GM23338 (cell line): ENCODE results near the gene ADAMTSL2. TPM values are rescaled to one million over a fixed set of nuclear protein-coding genes. Genes with fewer than 3 reads are reported as not detected.
A peak's percentile ranks its signal among the peaks of the same experiment; 100 is the strongest.

Source experiments
- ATAC-seq: fragments of 200-7000 bp; cut with Tn5 transposase; 3 replicates; pipeline ENCODE4 v1.9.1; 2020
- DNase-seq: peaks from one replicate; pipeline ENCODE4 v3.0.0-alpha.2; 2015; ENCODE audit warnings: low spot score
- H2AFZ ChIP-seq: fragments of 200-600 bp; sonication (generic); 2 replicates; pipeline ENCODE4 v1.8.0; 2016; ENCODE audit warnings: antibody characterized with exemption, mild to moderate bottlenecking, moderate library complexity
- H3F3A ChIP-seq: fragments of 200-600 bp; sonication (generic); replicated peaks from 2 replicates; pipeline ENCODE4 v1.8.0; 2017; ENCODE audit warnings: antibody characterized with exemption, mixed run types, low read depth
- H3K27ac ChIP-seq: fragments of 200-600 bp; sonication (generic); 2 replicates; pipeline ENCODE4 v1.6.1; 2016; ENCODE audit warnings: low read depth
- H3K27me3 ChIP-seq: fragments of 200-600 bp; sonication (generic); 2 replicates; pipeline ENCODE4 v1.8.0; 2016; ENCODE audit warnings: mild to moderate bottlenecking, mixed run types, moderate library complexity; ENCODE audit not compliant: insufficient read depth
- H3K36me3 ChIP-seq: fragments of 200-600 bp; sonication (generic); 2 replicates; pipeline ENCODE4 v1.8.0; 2016; ENCODE audit warnings: mild to moderate bottlenecking; ENCODE audit not compliant: insufficient read depth
- H3K4me1 ChIP-seq: fragments of 200-600 bp; sonication (generic); 2 replicates; pipeline ENCODE4 v1.8.0; 2016; ENCODE audit warnings: mild to moderate bottlenecking, moderate library complexity; ENCODE audit not compliant: insufficient read depth
- H3K4me2 ChIP-seq: fragments of 200-600 bp; sonication (generic); 2 replicates; pipeline ENCODE4 v1.7.1; 2017; ENCODE audit warnings: mixed run types
- H3K4me3 ChIP-seq: fragments of 200-600 bp; sonication (generic); 2 replicates; pipeline ENCODE4 v1.6.1; 2016; ENCODE audit warnings: mixed run types
- H3K79me2 ChIP-seq: fragments of 200-600 bp; sonication (generic); replicated peaks from 2 replicates; pipeline ENCODE4 v1.8.0; 2017; ENCODE audit warnings: mild to moderate bottlenecking; ENCODE audit not compliant: insufficient read depth
- H3K9me2 ChIP-seq: fragments of 200-600 bp; sonication (generic); 2 replicates; pipeline ENCODE4 v1.8.0; 2017; ENCODE audit not compliant: insufficient read depth
- H4K20me1 ChIP-seq: fragments of 200-600 bp; sonication (generic); replicated peaks from 2 replicates; pipeline ENCODE4 v1.8.0; 2017; ENCODE audit warnings: mild to moderate bottlenecking; ENCODE audit not compliant: insufficient read depth
- H3K27ac Mint-ChIP-seq: 2 replicates; pipeline ENCODE4 v1.8.0; 2020; ENCODE audit warnings: inconsistent platforms, mild to moderate bottlenecking, moderate library complexity, mixed read lengths
- H3K27me3 Mint-ChIP-seq: 3 replicates; pipeline ENCODE4 v1.8.0; 2022; ENCODE audit warnings: low read depth, mild to moderate bottlenecking, moderate library complexity, mixed read lengths, inconsistent platforms; ENCODE audit not compliant: insufficient read depth, poor library complexity
- H3K36me3 Mint-ChIP-seq: 3 replicates; pipeline ENCODE4 v1.8.0; 2021; ENCODE audit warnings: low read depth, mild to moderate bottlenecking, inconsistent platforms, moderate library complexity, mixed read lengths
- H3K4me1 Mint-ChIP-seq: 3 replicates; pipeline ENCODE4 v1.8.0; 2020; ENCODE audit warnings: mild to moderate bottlenecking, inconsistent platforms, mixed read lengths
- H3K4me3 Mint-ChIP-seq: 3 replicates; pipeline ENCODE4 v1.8.0; 2021; ENCODE audit warnings: moderate library complexity, mild to moderate bottlenecking, inconsistent platforms, mixed read lengths
- H3K9me3 Mint-ChIP-seq: 3 replicates; pipeline ENCODE4 v1.8.0; 2020; ENCODE audit warnings: moderate library complexity, mild to moderate bottlenecking, inconsistent platforms, mixed read lengths
- CTCF ChIP-seq, 2 experiments: fragments of 200-600 bp in 1 of 2; sonication (generic) in 1 of 2; conservative IDR thresholded peaks; 2 replicates each; pipeline versions ENCODE4 v1.5.1 to v1.6.1; 2016 to 2017; ENCODE audit warnings: antibody characterized with exemption in 2 of 2, low read depth in 2 of 2, mild to moderate bottlenecking in 2 of 2, moderate library complexity in 1 of 2
- ETS1 ChIP-seq: IDR thresholded peaks from 2 replicates; pipeline ENCODE4 v1.6.1; 2016; ENCODE audit warnings: antibody characterized with exemption
- EZH2 ChIP-seq: fragments of 200-600 bp; sonication (generic); IDR thresholded peaks from one replicate; pipeline ENCODE4 v1.8.0; 2017; ENCODE audit warnings: antibody characterized with exemption, mild to moderate bottlenecking, low read depth; ENCODE audit not compliant: unreplicated experiment
- EZH2phosphoT487 ChIP-seq: fragments of 200-600 bp; sonication (generic); IDR thresholded peaks from one replicate; pipeline ENCODE4 v1.8.1; 2018; ENCODE audit warnings: antibody characterized with exemption; ENCODE audit not compliant: unreplicated experiment
- JUNB ChIP-seq: IDR thresholded peaks from one replicate; pipeline ENCODE4 v1.6.1; 2016; ENCODE audit warnings: antibody characterized with exemption; ENCODE audit not compliant: unreplicated experiment
- POLR2AphosphoS5 ChIP-seq: IDR thresholded peaks from 2 replicates; pipeline ENCODE4 v1.6.1; 2016; ENCODE audit warnings: antibody characterized with exemption, low read depth
- STAT1 ChIP-seq: IDR thresholded peaks from one replicate; pipeline ENCODE4 v1.6.1; 2016; ENCODE audit warnings: antibody characterized with exemption; ENCODE audit not compliant: unreplicated experiment
- ZNF114 ChIP-seq: fragments of 250-450 bp; sonication (Bioruptor Pico); IDR thresholded peaks from 2 replicates; pipeline ENCODE4 v1.5.0; 2020; ENCODE audit warnings: mild to moderate bottlenecking, moderate library complexity
- ZNF331 ChIP-seq: fragments of 250-450 bp; sonication (Bioruptor Pico); IDR thresholded peaks from 2 replicates; pipeline ENCODE4 v1.5.0; 2020; ENCODE audit warnings: low read depth, mild to moderate bottlenecking, moderate library complexity
- polyA plus RNA-seq: library from polyadenylated mRNA; unstranded; fragments of >200 nt; fragmentation: Nextera tagmentation; extraction: Ambion mirVana; gene quantifications from 2 replicates; pipeline ENCODE4 v1.2.1, GENCODE V29; 2016
- total RNA-seq: library from RNA; depleted of rRNA; stranded (reverse); fragments of >200 nt; shearing (Covaris generic); gene quantifications from 2 replicates; pipeline ENCODE4 v1.2.3, GENCODE V29; 2014
- TF ChIP-seq, protein P1 (sequence below): fragments of 250-450 bp; sonication (Bioruptor Pico); IDR thresholded peaks from 2 replicates; pipeline ENCODE4 v1.5.0; 2020; ENCODE audit warnings: mild to moderate bottlenecking, moderate library complexity

Gene ADAMTSL2
- total and polyA plus RNA-seq, 2 experiments from 2014 or later = 0.15 to 0.66 TPM

DNA sequence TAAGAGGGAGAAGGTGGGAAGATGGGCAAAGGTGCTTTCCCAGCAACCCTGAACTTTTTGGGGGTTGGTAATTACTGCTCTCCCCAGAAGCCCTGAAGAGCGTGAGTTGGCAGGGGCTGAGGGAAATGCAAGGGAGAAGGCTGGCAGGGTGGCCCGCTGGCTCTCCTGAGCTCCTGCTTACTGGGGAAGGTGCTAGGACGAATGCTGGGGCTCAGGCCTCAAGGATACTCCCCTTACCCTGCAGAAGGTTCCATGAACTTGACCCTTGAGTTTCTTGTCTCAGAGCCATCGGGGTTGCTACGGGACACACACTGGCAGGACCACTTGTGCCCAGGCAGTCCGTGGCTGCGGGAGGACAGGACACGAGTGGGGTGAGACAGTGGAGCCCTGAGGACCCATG lies 73.5 kb downstream of the ADAMTSL2 start:
- H3K27ac ChIP-seq = no peak overlapping the region
- Mint-ChIP-seq H3K9me3 (no peaks in the 10 kb centered on the region), H3K27me3 (peaks cover 17% of the 10 kb centered on the region)

GRCh38 chr9:133608382-133608781 lies 73.9 kb downstream of the ADAMTSL2 start:
- DNase-seq = no peak
- no peak overlapping the region for H3K27ac ChIP-seq
- Mint-ChIP-seq H3K4me1 (peaks cover 15% of the 10 kb centered on the region), H3K9me3 (no peaks in the 10 kb centered on the region), H3K4me3 (peak overlapping the region; percentile 58), H3K27me3 (peaks cover 17% of the 10 kb centered on the region), H3K36me3 (no peaks in the 10 kb centered on the region), H3K27ac (no peak overlapping the region)
- no peaks in the 10 kb centered on the region for H4K20me1 ChIP-seq
- 0 out of 2 replicates have a peak overlapping the region, but pooled peaks have one; percentile 43 for H2AFZ ChIP-seq
- peak overlapping the region; percentile 46; the same call in 1 of the 2 replicates for H3K4me3 ChIP-seq
- H3K4me1 ChIP-seq = no peaks in the 10 kb centered on the region; the same call in 1 of the 2 replicates
- peaks cover 15% of the 10 kb centered on the region for H3K27me3 ChIP-seq
- H3F3A ChIP-seq = no peaks in the 10 kb centered on the region
- peak overlapping the region; percentile 66; the same call in 1 of the 2 replicates for H3K4me2 ChIP-seq
- no peaks in the 10 kb centered on the region for H3K36me3 ChIP-seq
- H3K9me2 ChIP-seq = no peaks in the 10 kb centered on the region
- H3K79me2 ChIP-seq = no peaks in the 10 kb centered on the region
- no peak for ATAC-seq
- TF ChIP-seq POLR2AphosphoS5 (no peak), ZNF114 (CRISPR knock-in tag) (no peak), EZH2phosphoT487 (no peak), CTCF (conservative IDR thresholded peaks at IDR 0.05; ENCODE audit: low read depth in 2 of 2) (no peak), JUNB (no peak), ZNF331 (no peak), STAT1 (no peak), ETS1 (no peak)
- TF ChIP-seq, protein P1, sequence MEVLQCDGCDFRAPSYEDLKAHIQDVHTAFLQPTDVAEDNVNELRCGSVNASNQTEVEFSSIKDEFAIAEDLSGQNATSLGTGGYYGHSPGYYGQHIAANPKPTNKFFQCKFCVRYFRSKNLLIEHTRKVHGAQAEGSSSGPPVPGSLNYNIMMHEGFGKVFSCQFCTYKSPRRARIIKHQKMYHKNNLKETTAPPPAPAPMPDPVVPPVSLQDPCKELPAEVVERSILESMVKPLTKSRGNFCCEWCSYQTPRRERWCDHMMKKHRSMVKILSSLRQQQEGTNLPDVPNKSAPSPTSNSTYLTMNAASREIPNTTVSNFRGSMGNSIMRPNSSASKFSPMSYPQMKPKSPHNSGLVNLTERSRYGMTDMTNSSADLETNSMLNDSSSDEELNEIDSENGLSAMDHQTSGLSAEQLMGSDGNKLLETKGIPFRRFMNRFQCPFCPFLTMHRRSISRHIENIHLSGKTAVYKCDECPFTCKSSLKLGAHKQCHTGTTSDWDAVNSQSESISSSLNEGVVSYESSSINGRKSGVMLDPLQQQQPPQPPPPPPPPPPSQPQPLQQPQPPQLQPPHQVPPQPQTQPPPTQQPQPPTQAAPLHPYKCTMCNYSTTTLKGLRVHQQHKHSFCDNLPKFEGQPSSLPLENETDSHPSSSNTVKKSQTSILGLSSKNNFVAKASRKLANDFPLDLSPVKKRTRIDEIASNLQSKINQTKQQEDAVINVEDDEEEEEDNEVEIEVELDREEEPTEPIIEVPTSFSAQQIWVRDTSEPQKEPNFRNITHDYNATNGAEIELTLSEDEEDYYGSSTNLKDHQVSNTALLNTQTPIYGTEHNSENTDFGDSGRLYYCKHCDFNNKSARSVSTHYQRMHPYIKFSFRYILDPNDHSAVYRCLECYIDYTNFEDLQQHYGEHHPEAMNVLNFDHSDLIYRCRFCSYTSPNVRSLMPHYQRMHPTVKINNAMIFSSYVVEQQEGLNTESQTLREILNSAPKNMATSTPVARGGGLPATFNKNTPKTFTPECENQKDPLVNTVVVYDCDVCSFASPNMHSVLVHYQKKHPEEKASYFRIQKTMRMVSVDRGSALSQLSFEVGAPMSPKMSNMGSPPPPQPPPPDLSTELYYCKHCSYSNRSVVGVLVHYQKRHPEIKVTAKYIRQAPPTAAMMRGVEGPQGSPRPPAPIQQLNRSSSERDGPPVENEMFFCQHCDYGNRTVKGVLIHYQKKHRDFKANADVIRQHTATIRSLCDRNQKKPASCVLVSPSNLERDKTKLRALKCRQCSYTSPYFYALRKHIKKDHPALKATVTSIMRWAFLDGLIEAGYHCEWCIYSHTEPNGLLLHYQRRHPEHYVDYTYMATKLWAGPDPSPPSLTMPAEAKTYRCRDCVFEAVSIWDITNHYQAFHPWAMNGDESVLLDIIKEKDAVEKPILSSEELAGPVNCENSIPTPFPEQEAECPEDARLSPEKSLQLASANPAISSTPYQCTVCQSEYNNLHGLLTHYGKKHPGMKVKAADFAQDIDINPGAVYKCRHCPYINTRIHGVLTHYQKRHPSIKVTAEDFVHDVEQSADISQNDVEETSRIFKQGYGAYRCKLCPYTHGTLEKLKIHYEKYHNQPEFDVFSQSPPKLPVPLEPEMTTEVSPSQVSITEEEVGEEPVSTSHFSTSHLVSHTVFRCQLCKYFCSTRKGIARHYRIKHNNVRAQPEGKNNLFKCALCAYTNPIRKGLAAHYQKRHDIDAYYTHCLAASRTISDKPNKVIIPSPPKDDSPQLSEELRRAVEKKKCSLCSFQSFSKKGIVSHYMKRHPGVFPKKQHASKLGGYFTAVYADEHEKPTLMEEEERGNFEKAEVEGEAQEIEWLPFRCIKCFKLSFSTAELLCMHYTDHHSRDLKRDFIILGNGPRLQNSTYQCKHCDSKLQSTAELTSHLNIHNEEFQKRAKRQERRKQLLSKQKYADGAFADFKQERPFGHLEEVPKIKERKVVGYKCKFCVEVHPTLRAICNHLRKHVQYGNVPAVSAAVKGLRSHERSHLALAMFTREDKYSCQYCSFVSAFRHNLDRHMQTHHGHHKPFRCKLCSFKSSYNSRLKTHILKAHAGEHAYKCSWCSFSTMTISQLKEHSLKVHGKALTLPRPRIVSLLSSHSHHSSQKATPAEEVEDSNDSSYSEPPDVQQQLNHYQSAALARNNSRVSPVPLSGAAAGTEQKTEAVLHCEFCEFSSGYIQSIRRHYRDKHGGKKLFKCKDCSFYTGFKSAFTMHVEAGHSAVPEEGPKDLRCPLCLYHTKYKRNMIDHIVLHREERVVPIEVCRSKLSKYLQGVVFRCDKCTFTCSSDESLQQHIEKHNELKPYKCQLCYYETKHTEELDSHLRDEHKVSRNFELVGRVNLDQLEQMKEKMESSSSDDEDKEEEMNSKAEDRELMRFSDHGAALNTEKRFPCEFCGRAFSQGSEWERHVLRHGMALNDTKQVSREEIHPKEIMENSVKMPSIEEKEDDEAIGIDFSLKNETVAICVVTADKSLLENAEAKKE (CRISPR knock-in tag) = no peak

More for the DNA sequence above, 73.5 kb downstream of the ADAMTSL2 start:
- Histone ChIP-seq H3F3A (no peaks in the 10 kb centered on the region), H3K4me2 (no peak overlapping the region), H2AFZ (no peak overlapping the region), H3K4me3 (no peak overlapping the region), H3K4me1 (no peaks in the 10 kb centered on the region; the same call in 1 of the 2 replicates), H3K9me2 (no peaks in the 10 kb centered on the region), H3K79me2 (no peaks in the 10 kb centered on the region), H3K36me3 (no peaks in the 10 kb centered on the region), H3K27me3 (peaks cover 15% of the 10 kb centered on the region), H4K20me1 (no peaks in the 10 kb centered on the region)
- peaks cover 17% of the 10 kb centered on the region for H3K4me1 Mint-ChIP-seq
- H3K27ac Mint-ChIP-seq = no peak overlapping the region
- DNase-seq (no peak), ATAC-seq (no peak)
- TF ChIP-seq ZNF114 (CRISPR knock-in tag) (no peak), POLR2AphosphoS5 (no peak), EZH2 (no peak), ETS1 (no peak)
- H3K4me3 Mint-ChIP-seq = peak overlapping the region; percentile 58; the same call in 2 of the 3 replicates
- H3K36me3 Mint-ChIP-seq = no peaks in the 10 kb centered on the region
